ENCODE results near the gene H1-8.

- TF ChIP-seq ZNF146 (tag by site-specific recombination; IDR thresholded peaks at IDR 0.05) (no peak), ZNF621 (tag by site-specific recombination; IDR thresholded peaks at IDR 0.05) (no peak), TCF7L2 (IDR thresholded peaks at IDR 0.05; ENCODE audit: borderline replicate concordance, low read depth, low read length) (no peak), ZNF623 (tag by site-specific recombination; IDR thresholded peaks at IDR 0.05) (no peak), ZNF768 (tag by site-specific recombination; IDR thresholded peaks at IDR 0.05) (no peak)
These were observed 56.6 kb downstream of the H1-8 start for GRCh38 chr3:129599607-129600006.
